GM20000 (cell line): Measurements from ENCODE around the gene MROH2A.

Experiments
- DNase-seq: peaks from one replicate; pipeline ENCODE4 v3.0.0; 2012; ENCODE audit warnings: low spot score
- CTCF ChIP-seq: IDR thresholded peaks from 2 replicates; pipeline ENCODE4 v1.5.1; 2012; ENCODE audit warnings: mild to moderate bottlenecking, control low read depth; ENCODE audit errors: extremely low read depth, missing control alignments

MROH2A gene

DNA sequence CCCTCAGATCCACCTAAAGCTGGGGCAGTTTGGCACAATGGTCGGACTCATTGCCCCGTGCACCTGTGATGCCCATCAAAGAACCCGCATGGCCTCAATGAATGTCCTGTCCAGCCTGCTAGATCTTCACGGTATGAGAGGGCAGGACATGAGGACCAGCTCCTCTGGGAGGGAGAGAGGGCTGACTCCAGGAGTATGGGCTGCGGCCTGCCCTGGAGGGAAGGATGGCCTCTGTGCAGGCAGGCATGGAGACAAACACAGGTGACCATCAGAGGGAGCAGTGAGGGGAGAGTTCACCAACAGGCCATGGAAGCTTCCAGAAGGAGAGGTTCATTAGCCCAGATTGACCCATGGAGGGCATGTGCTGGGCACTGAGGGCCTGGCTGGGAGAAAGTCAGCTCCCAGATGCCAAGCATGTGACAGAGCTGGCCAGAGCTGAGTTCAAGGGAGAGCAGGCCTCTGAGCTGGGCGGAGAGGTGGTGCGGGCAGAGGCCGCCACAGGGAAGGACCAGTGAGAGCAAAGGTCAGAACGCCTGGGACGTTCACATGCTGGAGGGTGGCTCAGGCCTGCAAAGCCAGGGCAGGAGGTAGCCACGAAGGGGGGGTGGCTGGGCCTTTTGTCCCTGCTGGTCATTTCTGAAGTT is 40.0 kb downstream of the MROH2A start:
- DNase-seq: no peak

GRCh38 chr2:233818639-233819621 is 40.8 kb downstream of the MROH2A start:
- no peak for DNase-seq
- no peak for TF ChIP-seq CTCF

More for the DNA sequence above, 40.0 kb downstream of the MROH2A start:
- TF ChIP-seq CTCF: no peak

DNA sequence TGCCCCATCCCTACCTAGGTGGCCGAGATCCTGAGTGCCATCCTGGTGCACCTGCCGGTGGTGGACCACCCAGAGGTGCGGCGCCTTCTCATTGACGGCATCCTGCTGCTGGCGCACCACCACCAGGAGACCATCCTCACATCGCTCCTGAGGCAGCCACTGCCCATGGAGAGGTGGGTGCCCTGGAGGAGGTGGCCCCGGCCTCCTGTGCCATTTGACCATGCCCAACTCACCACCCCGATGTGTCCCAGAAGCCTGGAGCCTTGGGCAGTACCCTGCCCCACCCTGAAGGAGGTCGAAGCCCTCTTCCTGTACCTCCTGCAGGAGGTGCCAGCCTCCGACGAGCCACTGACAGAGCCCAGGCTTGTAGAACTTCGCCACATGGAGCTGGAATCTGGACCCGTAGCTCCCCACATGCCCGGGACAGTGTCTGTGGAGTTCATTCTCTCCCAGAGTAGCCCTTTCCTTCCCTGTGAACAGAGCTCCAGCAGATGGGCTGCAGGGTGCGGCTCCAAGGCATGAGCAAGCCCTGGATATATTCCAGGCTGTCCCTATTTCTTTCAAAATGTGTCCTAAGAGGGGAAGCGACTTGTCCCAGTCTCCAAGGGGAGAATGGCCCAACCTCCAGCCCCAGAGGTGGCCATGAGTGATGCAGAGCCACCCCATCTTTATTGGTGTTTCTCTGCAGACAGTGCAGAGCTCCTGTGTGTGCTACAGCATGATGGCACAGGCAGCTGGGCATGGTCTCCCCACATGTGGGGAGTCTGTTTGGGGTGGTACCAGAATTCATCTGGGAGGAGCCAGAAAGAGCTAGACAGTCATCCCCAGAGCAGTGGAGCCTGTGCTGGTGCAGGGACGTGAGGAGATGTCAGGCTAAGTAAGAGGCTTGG is 42.0 kb downstream of the MROH2A start:
- no peak for DNase-seq
- TF ChIP-seq CTCF: no peak

- no peak for DNase-seq
- no peak for TF ChIP-seq CTCF
Observed at GRCh38 chr2:233820774-233821105, 42.6 kb downstream of the MROH2A start.

- no peak for DNase-seq
- TF ChIP-seq CTCF: no peak
Observed at GRCh38 chr2:233821196-233821595, 43.1 kb downstream of the MROH2A start.

DNA sequence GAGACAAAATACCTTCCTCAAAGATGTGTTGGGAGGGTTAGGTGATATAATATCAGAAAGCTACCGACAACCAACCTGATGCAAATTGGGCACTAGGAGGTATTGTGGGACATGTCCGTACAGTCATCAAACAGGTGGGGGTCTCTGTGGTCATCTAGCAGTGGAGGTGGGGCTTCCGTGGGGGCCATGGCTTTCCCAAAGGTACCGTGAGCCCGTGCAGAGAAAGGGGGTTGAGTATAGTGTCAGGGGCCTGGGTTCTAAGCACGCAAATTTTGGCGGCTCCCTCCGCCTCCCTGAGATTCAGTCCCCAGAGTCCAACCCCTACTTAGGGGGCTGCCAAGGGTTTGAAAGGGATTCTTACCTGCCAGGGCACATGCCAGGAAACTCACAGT is 43.6 kb downstream of the MROH2A start:
- TF ChIP-seq CTCF: no peak
- DNase-seq: no peak
